MV-4-11 (cell line): ENCODE results near the gene ACOXL.
A peak's percentile ranks its signal among the peaks of the same experiment; 100 is the strongest.
"Not testable (repeated sequence)": the region's sequence is repeated elsewhere in the genome, so short reads cannot be mapped to it uniquely, and the experiment has no call there.

Experiments used
- DNase-seq: peaks from one replicate; lab custom pipeline; 2025; lab: John Stamatoyannopoulos, UW

The ACOXL gene

DNA sequence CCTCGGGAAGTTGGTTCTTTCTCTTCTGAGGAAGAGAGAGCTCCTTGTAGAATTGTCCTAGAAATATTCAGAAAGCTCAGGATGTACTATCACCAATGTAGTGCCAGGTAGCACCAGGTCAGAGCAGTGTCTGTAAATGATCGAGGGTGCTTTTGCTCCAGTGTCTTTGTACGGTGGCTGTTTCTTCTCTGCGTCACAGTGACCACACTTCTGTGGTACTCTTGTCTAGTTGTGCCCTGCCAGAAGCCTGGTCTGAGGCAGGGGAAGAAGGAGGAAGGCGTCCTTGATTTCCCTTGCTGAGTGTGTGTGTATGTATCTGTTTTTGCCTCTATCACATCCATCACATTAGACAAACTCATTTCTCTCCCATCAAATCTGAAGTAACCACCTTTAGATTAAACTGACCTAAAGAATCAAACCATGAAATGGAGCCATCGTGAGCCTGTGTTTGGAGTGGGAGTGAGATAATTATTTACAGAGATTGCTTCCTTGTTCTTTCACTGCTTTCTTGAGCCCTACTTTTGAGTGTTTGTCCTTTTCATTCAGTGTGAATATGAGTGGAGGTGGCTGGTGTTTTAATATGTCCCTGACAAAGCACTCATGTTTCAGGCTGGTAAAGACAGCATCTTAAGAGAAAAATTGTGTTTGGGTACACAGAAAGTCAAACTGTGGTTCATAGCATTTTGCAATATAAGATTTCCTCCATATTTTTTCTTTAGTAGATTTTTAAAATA lies 97.2 kb downstream of the ACOXL start:
- no peak for DNase-seq

DNA sequence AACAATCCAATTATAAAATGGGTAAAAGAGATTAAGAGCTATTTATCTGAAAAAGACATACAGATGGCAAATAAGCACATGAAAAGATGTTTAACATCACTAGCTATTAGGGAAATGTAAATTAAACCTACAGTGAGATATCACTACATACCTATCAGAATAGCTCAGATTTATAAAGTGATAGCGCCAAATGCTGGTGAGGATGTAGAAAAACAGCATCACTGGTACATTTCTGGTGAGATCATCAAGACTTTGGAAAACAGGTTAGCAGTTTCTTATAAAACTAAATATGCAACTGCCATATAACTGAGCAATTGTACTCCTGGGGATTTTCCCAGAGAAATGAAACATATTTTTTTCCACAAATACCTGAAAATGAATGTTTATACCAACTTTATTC lies 100.4 kb downstream of the ACOXL start:
- no peak for DNase-seq

DNA sequence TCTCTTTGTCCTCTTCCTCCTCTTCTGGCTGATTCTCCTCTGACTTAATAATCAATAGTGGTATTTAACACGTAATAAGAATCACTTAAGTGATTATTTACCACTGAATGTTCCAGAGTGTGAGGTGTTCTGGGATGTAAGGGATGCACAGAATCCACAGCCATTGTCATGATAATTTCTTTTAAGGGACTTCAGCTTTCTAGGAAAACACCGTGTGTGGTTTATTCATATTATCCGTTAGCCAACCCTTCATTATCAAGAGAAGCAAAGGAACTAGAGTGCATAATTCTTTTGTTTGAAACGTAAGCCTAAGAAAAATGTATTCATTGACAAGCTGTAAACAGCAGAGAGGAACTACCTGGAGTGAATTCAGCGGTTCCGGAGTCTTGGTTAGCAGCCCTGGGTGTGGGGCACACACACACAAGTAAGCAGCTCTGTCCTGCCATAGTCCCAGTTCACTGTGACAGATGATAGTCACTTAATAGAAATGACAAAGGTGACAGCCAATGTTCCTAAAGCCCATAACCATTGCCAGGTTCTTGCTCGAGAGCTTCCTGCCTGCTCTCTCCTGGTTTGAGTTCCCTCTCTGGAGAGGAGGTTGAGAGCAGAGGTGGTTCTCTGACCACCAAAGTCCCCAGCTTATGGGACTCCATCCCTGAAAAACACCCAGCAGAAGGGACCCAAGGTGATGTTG lies 101.9 kb downstream of the ACOXL start:
- DNase-seq = no peak

DNA sequence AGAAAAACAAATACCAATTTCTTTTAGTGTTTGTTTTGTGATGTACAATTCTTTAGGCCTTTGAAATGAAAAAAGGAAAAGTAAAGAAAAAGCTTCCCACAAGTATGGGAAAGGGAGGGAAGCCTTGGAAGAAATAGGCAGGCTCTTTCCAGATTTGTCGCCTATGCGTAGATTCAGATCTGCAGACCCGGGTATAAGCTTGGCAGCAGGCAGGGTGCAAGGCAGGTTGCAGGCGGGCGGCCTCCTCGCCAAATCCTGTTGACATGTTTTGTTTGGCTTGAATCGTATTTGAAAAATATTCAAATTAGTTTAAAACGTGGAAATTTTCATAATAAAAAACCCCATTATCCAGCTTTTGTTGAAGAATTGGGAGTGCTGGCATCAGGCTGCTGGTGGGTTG lies 104.3 kb downstream of the ACOXL start:
- no peak for DNase-seq

DNA sequence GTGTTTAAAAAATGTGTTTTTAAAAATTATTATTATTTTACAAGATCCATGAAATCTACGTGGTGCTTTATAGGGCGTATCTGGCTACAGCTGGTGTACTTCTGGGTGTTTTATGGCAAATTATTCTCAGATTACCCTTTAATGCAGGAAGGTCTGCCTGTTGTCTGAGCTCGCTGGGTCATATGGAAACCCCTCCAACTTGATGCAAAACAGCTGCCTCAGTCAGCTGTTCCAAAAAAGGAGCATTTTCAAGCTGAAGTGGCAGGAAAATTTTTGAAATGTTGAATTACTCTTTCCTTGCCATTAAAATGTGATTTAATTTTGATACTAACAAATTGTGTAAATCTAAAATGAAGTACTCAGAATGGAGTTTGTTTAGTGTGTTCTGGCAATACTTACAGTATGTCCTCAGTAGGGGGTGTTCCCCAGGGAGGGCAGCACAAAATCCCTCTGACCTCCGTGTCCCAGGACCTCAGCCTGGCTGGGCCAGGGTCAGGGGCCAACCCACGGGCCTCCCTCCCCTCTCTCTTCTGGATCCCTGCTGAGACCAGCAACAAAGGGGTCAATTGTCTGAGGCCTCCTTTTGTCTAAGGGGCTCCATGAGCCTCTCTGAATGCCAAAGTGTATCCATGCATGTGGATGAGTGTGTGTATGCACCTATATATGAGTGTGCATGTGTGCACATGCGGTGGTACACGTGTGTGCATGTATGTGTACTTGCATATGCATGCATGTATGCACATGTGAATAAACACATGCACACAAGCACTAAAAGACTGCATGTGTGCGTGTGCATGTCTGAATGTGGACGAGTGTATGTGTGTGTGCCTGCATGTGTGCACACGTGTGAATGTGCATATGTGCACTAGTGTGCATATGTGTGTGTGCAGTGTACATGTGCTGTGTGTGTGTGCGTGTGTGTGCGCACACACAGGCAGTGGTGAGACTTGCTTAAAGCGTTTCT lies 105.4 kb downstream of the ACOXL start:
- no peak for DNase-seq

DNA sequence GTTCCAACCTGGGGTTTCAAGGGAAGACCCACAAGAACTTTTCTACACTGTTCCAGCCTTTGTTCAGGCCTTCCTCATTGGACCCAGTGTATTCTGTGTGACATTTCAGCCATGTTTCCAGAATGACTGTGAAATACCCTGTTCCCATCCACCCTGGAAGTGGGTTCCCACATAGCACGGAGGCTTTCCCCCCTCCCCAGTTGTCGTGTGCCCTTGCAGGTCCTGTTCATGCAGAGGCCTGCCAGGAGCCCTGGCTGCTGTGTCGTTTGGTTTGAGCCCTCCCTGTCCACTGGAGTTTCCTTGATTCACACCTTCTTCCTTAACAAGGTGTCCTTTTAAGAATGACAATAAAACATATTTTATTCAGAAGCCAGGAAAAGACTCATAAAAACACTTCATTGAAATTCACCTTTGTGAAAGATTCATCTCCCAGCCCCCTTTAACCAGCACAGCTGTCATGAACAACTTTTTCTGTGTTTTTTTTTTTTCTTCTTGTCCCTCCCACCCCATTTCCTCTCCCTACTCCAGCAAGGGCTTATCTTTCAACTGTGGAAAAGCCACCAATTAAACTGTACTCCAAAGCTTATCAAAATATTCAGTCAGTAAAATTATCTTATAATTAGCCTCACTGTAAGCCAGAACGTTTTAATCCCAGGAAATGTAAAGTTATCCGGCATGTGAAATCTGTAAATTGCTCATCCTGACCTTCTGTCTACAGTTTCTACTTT lies 106.4 kb downstream of the ACOXL start:
- no peak for DNase-seq

DNA sequence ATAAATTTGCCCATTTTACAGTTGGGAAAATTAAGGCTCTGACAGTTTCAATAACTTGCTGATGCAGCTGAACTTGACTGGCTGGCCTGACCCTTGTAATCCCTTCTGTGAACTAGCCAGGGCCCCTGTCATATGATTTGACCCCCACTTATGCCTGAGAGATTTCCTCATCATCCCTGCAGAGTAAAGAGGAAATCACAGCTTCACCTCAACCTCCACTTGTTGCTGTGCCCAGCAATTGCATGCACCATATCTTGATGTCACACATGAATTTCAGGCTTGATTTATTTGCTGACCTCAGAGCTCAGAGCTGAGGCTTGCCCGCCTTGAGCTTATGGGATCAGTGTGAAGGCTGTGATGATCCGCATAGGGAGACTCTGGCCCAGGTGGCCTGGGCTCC lies 108.1 kb downstream of the ACOXL start:
- DNase-seq = no peak

DNA sequence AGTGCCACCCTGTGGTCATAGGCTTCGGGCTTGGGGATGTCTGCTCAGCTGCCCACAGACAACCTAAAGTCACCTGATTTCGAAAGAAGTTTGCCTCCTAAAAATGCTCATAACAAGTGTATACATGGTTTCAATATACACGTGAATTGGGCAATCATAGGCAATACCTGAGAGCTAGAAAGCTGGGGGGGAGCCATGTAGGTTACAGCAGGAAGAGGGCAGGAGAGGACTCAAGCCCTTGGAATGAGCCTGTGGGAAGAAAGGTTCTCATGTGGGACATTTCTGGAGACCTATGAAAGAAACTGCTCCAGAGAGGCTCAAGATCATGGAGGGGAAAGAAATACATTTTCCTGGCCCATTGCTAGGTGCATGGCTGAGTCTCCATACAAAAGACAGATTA lies 109.7 kb downstream of the ACOXL start:
- DNase-seq = no peak

DNA sequence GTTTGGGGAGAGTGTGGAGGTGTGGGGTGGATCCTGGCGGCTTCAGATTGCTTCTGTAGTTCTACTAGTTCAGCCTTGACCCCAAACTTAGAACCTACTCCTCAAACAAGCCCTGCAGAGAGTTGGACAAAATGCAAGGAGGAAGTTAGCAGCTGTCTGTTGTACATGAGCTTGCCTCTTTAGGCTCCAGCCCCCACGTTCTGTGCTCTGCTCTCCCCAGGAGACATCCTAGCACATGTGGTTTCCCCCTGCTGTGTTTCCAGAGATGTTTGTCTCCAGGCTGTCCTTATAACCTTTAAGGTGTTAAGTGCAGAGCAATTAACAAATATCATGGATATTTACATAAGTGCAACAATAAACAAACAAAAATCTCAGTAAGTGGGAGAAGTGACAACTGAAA lies 111.1 kb downstream of the ACOXL start:
- peak; percentile 33 for DNase-seq

DNA sequence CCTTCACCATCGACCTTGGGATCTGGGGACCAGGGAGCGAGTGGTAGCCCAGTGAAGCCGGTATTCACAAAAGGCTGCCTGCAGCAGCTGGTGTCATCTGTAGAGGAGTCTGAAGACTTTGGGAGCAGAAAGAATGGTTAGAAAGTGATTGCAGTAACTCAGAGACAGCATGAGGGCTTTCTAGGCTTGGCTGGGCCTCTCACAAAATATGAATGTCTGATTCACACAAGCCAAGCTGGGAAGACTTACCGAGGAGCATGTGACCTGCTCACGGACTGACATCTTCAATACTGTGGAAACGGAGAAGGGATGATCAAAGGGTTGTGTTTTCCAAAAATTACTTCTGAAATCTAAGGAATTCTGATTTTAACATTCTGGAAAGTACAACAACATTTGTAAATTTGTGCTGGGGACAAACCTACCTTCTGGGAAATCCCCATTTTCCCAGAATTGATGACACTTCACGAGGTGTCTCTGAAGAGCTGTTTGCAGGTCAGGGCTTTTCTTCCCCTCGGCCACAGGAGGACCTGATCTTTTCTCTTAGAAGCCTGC lies 111.7 kb downstream of the ACOXL start:
- DNase-seq = no peak

DNA sequence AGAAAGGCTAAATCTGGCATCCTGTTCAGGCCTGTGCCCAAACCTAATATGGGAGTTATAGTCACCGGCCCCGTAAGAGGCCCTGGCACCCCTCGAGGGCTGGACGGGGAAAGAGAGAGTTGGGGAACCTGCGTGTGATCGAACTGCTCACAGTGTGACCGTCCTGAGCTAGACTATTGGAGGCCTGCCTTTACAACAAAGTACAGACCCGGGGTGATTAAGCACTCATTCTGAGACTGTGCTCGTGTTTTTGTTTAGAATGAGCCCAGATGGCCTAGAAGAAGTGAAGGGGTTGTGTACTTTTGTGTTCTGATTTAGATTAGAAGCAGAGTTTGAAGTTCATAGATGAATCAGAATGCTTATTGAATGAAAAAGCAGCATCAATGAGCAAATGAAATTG lies 115.3 kb downstream of the ACOXL start:
- no peak for DNase-seq

DNA sequence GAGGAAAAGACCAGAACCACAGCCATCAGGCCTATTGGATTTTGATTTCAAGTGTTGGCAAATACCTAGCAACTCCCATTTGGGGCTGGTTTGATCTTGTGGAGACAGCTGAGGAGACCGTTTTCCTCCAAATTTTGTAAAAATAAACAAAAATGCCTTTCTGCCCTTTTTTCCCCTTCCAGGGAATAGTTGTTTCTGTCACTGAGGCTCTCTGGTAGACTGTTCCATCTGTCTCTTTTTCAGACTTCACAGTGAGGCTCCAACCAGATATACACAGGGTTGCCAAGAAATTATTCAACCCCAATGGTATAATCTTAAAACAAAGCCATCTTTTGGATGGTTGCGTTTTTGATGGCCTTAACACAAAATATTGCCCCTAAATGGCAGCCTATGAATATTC lies 115.7 kb downstream of the ACOXL start:
- no peak for DNase-seq

DNA sequence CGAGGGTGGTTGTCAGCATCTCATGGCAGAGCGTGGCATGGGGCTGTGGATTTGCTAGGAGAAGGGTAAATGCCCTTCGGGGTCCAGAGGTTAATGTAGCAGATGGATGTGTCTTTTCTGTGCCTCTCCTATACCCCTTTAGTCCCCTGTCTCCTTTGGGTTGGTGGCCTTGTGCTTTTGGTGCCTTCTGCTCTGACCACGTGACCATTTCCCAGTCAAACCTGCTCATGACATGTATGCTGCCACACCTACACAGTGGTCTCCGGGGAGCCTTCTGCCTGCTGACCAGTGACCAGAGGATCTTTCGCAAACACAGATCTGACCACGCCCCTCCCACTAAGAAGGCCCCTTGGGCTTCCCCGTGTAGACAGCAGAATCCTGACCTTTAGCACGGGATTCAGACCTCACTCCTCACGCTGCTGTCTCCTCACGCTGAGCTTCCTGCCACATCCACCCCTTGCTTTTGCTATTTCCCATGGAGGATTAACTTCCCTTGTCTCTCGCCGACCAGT lies 116.2 kb downstream of the ACOXL start:
- DNase-seq = no peak

DNA sequence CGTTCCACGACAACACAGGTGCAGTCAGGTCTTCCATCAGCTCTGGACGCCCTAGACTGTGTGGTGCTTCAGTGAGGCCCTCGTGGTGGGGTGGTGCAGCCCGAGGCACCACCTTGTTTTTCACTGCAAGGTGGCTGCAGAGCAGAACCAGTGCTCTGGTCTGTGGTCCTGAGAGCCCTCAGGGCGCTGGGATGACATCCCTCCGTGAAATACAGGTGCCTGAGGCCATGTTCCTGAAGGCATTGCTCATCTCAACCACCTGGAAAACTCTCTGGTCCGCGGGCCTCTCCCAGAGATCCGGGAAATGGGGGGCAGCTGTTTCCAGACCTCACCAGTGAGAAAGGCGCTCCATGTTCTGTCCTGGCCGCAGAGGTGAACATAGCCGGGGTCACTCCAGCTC lies 119.2 kb downstream of the ACOXL start:
- no peak for DNase-seq

DNA sequence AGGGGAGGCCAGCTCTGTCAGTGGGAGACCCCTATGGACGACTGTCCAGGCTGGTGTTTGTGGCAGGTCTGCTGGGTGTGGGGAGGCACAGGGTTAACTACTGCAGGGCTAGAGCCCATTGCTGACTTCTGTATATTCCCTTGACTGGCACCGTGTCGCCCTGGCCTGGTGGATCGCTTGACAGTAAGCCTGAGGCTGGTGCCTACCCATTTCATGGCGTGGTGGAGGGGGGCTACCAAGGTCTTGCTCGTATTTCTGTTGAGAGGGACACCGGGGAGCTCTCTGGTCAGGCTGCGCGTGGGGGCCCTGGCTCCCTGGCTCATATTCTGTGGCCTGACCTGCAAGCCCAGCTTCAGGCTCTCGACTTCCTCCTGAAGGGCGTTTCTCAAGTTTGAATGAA lies 119.7 kb downstream of the ACOXL start:
- no peak for DNase-seq

DNA sequence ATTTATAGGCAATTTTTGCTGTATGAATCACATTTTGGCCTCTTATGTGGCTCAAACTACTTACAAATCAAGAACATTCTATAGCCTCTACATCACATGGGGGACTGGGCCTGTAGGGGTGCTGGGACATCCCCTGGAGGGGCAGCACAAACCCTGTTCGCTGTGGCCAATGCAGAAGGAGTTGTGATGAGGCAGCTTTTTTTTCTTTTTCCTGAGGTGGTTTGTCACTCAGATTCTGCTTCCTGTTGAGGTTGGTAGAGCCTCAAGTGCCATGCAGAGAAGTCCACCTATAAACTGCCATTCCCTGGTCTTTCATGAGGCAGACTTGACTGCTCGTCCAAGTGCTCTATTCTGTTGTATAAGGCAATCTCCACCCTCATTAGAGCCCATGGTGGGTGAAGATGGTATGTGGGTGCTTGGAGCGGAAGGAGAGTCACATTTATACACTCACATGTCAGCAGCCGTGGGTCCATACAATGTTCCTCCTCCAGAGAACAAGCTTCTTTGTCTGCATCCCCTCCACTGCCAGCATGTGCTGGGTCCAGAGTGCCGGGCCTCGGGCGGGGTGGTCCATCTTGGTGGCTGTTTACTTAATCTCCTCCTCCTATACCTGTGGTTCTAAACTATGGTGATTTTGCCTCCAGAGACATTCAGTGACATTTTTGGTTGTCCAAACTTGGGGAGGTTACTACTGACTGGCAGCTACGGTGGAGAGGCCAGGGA lies 120.3 kb downstream of the ACOXL start:
- peak; percentile 34 for DNase-seq

DNA sequence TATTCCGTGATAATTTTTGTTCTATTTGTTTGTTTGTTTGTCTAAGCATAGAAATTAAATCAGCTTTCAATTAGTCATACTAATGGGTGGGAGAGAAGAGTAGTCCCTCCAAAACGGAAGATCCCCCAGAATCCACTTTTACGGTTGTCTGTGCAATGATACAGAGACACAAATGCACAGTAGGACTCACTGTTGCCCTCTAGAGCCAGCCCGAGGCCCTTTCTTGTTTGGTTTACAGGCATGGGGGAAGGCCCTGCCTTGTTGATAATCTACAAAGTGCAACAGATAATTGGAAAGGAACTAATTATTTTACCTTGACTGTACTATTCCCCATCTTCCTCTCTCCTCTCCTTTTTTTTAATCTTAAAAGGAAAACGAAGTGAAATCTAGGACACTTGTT lies 121.1 kb downstream of the ACOXL start:
- peak; percentile 44 for DNase-seq

DNA sequence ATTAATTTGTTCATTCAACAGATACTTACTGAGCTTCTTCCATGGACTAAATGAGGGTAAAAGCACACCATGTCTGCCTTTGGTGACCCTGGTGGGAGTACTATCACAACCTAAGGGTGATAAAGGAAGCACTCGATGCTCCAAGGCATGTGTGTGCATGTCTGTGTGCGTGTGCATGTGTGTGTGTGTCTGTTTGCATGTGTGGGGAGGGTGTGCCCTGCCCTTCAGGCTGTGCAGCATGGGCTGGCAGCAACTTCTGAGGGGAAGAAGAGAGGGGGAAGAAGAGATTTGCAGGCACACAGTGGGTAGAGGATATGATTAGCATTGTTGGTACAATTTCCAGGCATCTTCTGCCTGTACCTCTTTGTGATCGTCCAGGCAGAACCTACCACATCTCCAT lies 121.6 kb downstream of the ACOXL start:
- no peak for DNase-seq

DNA sequence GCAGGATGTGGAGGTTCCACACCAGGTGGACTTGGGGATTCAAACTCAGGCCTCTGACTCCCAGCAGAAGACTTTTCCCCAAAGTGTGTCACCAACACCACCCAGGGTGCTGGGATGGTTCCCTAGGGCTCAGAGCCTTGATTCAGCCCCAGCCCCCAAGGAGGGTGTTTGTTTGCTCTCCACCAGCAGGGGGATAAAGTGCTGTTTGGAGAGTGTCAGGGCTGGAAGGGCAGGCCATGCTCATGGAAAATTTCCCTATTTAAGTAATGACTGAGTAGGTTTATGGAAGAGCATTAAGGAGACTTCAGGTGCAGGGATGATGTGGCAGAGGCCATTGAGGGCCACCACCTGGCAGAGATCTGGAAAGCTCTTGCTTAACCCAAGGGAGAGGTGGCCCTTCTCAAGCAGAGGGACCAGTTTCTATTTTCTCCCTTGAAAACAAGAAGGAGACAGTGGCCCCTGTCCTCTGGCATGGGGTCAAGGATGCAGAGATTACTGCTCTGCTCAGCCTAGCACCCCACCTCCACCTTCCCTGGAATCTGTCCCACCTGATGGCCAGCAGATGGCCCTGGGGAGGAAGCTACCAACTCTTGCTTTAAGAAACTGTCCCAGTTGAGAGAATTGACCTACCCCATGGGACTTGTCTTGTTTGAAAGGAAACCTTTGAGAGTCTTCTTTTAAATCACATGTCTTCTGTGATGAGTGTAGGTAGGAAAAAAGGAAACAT lies 122.1 kb downstream of the ACOXL start:
- DNase-seq = no peak

DNA sequence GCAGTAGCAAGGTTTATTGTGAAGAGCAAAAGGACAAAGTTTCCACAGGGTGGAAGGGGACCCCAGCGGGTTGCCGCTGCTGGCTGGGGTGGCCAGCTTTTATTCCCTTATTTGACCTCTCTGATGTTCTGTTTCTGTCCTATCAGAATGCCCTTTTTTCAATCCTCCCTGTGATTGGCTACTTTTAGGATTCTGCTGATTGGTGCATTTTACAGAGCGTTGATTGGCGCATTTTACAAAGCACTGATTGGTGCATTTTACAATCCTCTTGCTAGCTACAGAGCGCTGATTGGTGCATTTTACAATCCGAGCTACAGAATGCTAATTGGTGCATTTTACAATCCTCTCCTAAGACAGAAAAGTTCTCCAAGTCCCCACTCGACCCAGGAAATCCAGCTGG lies 123.5 kb downstream of the ACOXL start:
- DNase-seq = not testable (repeated sequence)
